HG03565 (cell line): ENCODE measurements around the gene MYO1F.

Experiments
- ATAC-seq: cut with Tn5 transposase; IDR thresholded peaks from one replicate; pipeline ENCODE4 v1.9.1; 2021; ENCODE audit warnings: mild to moderate bottlenecking, moderate library complexity; ENCODE audit not compliant: unreplicated experiment

The MYO1F gene

DNA sequence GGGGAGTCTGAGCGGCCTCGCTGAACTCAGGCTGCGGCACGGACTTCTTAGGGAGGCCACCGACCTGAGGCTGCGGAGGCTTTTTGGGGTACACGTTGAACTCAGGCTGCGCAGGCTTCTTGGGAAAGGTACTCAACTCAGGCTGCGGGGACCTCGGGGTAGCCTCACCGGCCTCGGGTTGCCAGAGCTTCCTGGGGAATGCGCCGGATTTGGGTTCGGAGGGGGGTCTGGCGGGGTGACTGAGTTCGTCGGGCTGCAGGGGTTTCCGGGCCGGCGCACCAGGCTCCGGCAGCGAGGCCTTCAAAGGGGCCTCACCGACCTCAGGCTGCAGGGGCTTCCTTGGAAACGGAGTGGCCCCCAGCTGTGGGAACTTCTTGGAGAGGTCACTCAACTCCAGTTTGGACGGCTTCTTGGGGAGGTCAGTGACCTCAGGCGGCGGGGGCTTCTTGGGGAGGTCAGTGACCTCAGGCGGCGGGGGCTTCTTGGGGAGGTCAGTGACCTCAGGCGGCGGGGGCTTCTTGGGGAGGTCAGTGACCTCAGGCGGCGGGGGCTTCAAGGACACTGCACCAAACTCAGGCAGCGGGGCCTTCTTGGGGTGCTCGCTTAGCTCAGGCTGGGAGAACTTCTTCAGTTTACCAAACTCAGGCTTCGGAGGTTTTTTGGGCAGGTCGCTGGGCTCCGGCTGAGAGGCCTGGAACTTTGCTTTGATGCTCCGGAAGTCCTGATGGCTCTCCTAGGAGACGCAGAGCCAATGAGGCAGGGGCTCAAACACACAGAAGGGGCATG is 78.0 kb downstream of the MYO1F start:
- no peak for ATAC-seq

DNA sequence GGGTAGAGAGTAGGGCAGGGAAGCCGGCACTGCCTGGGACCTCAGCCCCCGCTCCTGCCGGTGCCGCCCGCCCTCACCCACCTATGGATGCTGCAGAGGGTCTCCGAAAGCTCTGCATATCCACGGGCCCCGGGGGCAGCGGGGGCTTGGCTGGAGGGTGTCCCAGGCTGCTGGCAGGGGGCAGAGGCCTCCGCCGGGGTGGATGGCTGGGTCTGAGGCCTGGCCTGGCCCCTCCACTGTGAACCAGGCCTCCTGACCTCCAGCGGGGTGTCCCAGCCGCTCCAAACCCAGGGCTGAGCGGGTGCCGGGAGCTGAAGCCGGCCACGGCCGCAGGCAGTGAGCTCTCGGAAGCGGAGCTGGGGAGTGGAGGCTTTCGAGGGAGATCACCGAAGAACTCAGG is 78.9 kb downstream of the MYO1F start:
- ATAC-seq: no peak

DNA sequence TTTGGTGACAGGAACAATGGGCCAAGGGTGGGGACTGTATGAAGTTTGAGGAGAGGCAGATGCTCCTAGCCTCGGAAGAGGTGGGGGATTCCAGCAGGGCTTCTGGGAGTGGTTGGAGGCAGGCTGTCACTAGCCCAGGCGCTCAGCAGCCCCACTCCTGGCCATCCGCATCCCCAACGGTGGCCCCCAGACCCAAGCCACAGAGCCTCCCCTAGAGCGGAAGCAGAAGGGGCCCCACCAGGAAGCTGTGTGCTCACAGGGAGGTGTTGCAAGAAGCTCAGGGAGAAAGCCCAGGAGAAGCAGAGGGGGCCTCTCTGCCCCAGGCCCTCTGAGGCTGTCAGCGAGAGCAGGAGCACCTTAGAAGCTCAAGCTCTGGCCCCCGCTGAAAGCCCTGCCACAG is 83.1 kb downstream of the MYO1F start:
- no peak for ATAC-seq

DNA sequence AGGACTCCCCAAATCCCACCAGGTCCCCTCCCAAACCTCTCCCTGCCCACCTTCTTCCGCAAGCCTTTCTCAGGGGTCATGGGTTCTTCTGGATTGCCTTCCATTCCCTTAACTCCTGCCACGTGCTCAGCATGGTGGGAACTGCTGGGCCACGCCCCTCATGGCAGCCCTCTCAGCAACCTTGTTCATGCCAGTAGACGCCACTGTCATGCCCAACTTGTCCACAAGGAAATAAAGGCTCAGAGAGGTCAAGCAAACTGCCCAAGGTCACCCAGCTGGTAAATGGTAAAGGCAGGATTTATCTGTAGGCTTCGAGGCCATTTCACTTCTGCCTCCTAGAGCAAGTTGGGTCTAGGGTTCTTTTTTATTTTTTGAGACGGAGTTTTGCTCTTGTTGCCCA is 85.7 kb downstream of the MYO1F start:
- no peak for ATAC-seq

DNA sequence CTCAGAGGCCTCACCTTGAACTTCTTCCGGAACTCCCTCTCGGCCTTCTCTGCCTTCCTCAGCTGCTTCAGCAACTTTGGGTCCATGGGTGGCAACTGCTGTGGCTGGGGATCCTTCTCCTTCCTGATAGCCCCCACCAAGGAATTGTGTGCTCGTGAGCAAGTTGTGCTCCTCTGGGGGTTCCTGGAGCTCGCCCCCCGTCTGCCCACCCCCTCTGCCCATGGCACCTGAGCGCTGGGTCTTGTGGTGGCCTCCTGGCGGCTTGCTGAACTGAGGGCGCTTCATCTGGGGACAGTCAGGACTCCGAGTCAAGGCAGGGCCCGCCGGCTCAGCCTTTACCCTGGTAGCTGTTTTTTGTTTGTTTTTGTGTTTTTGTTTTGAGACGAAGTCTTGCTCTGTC is 86.4 kb downstream of the MYO1F start:
- ATAC-seq: no peak

DNA sequence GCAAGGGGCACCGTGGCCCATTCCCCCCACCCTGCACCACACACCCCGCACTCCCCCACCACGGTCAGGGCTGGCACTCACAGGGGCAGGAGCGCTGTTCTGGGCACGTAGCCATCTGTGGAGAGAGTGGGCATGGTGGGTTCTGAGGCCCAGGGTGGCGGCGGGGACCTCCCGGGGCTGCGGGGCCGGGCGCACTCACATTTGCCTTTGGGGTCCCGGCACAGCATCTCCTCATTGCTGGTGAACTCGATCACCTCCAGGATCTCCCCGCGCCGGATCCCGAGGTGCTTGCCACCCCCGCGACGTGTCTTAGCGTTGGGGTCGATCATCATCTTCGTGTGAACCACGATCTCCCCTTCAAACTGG is 86.9 kb downstream of the MYO1F start:
- no peak for ATAC-seq

DNA sequence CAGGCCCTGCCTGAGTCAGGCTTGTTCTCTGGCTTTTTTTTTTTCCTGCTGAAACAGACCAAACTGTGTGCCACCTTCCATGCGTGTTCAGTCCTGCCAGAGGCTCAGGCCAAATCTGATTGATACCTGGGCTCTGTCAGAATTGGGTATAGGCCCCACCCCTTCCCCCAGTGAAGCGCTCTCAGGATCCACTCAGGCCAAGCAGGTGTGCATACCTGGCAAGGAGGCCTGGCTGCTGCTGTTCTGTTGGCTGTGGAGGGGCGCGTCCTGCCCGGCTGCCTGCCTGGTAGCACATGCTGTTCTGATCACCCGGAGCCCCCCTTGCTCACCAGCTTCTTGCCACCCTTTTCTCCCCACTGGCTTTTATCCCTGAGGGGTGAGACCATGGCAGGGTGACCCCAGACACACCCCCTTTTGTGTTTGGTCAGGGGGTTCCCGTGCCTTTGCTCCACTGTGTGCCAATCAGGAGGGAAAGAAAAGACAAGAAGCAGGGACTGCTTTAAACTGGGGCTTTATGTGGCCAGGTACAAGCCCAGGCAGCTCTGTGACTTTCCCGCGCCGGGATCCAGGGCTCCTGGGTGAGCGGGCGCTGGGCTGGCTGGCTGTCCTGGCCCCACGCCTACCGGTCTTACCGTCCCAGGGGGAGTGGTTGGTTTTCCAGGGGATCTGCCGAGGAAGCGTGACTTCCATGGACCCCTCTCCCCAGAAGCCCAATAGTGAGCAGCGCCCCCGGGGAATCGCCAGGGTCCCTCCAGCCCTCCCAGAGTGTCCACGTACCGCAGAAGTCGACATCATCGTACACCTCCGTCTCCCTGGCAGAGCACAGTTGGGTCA is 87.5 kb downstream of the MYO1F start:
- no peak for ATAC-seq

DNA sequence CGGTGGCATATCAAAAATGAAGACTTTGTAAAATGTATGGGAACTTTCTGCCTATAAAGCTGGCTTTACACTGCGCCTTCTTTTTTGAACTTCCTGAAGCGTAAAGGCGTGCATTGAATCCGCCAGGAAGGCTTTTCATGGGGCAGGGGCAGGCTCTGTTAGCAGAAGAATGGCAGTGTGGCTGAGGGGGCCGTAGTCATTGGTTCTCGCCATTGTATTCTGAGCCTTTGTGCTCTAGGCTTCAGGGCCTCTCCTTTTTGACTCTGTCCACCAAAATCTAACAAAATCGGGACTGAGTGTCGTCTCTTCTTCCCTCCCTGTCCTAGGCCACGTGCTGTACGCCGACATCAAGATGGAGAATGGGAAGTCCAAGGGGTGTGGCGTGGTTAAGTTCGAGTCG is 88.9 kb downstream of the MYO1F start:
- ATAC-seq: no peak

DNA sequence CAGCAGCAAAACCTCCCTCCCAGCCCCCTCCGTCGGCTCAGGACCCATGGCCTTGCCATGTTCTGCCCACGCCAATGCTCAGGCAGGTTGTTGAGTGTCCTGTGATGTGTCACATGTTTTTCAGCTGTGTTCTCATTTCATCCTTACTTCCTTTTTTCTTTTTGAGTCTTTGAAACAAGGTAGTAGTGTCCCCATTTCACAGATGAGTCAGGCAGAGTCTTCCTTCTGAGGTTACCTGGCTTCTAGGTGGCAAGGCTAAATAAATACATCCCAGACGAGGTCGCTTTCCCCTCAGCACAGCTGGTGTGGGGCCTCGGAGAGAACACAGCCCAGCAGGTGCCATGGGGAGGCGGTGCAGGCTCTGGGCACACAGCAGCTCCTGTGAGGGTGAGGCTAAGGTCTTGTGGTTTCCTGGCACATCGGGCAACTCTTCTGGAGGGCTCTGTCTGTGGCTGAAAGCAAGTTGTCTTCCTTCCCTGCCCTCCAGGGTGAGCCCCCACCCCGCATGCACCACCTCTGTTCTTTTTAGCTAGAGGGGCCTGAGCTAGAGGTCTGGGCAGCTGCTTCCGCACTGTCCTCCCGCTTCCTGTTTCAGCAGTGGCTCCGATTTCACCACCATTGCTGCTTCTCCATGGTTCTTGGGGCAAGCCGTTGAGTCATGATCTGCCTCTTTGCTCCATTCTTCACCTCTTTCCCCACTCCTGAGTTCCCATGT is 89.9 kb downstream of the MYO1F start:
- ATAC-seq: no peak

DNA sequence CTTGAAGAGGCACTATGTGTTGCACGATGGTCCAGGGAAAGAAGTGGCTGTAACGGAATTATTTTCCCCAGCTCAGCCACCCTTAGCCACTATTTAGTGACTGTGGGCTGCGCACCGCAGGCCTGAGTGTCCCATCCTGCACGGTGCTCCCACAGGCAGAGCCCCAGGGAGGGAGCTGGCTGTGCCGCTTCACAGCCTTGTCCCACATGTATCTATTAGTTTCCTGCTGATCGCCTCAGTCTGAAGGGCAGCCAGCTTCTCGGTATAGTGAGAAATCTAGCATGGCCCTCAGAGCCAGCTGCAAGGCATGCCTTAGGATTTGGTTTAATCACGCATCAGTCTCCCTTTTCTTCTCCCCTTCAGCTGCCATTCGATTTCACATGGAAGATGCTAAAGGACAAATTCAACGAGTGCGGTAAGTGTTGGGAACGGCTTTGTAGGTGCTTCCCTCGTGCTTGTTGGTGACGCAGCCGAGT is 90.5 kb downstream of the MYO1F start:
- ATAC-seq: no peak

DNA sequence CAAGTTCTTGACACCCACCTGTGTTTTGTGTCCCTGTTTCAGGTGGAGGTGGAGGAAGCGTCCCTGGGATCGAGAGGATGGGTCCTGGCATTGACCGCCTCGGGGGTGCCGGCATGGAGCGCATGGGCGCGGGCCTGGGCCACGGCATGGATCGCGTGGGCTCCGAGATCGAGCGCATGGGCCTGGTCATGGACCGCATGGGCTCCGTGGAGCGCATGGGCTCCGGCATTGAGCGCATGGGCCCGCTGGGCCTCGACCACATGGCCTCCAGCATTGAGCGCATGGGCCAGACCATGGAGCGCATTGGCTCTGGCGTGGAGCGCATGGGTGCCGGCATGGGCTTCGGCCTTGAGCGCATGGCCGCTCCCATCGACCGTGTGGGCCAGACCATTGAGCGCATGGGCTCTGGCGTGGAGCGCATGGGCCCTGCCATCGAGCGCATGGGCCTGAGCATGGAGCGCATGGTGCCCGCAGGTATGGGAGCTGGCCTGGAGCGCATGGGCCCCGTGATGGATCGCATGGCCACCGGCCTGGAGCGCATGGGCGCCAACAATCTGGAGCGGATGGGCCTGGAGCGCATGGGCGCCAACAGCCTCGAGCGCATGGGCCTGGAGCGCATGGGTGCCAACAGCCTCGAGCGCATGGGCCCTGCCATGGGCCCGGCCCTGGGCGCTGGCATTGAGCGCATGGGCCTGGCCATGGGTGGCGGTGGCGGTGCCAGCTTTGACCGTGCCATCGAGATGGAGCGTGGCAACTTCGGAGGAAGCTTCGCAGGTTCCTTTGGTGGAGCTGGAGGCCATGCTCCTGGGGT is 91.5 kb downstream of the MYO1F start:
- no peak for ATAC-seq

DNA sequence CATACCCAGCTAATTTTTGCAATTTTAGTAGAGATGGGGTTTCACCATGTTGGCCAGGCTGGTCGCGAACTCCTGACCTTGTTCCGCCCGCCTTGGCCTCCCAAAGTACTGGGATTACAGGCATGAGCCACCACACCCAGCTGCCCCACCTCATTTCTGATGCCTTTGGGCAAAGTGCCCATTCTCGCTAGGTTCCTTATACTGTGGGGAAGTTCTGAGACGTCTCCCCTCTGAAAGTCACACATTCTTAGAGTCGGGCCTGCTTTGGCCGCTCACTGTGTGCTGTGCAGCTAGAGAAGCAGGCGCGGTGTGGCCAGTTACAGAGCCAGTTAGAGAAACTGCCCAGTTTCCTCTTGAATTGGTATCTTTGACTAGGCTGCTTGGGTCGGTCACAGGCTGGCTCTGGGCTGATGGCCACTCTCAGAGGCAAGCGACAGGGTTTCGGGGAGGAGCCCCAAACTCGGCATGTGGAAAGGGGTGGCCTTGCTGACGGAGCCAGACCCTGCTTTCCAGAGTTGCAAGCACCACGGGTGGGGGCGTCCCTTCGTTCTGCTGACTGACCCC is 92.8 kb downstream of the MYO1F start:
- no peak for ATAC-seq

DNA sequence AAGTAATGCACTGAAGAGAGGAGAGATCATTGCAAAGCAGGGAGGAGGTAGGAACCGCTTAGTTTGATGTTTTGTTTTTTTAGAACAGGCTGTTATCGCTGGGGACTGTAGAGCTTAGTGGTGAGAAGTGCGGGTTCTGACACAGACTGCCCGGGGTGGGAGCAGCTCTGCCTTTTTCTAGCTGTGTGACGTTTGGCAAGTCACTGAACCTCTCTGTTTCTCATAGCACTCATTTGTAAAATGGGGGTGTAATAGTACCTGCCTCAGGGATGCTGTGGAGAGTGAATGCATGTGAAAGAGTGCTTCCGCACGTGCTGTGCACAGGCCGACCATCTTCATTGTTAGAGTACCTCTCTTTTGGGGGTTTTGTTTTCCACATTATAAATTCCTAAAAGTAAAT is 94.1 kb downstream of the MYO1F start:
- ATAC-seq: no peak

DNA sequence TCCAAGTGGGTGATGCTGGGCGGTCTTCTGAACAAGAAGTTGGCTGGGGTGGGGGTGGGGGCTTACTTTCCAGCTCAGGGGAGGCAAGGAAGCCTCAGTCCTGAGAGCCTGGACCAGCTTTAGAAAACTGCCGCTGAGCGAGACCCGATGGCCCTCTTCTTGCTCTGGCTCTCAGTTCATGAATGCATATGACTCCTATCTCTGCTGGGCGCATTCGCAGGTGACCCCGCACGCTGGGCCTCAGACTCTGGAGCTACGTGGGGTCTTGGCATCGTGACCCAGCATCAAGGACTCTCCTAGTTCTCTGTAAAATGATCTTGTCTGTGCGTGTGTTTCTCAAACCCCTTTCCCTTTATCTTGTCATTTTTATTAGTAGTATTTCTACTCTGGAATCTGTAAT is 94.5 kb downstream of the MYO1F start:
- ATAC-seq: no peak

DNA sequence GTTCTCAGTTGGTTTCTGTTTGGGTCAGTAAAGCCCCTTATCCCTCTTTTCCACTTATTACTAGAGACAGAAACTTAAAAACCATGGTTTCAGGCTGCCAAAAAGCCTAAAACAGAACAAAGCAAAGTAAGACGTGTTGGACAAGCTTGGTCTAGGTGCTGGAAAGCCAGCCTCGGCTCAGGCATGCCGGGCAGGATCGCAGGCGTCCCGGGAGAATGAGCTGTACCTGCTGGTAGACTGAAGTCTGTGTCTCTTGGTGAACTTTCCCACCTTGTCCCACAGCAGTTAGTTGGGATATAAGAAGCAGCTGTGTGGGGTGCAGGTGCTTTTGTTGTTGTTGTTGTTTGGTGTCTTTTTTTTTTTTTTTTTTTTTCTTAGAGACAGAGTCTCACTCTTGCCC is 95.6 kb downstream of the MYO1F start:
- ATAC-seq: no peak

DNA sequence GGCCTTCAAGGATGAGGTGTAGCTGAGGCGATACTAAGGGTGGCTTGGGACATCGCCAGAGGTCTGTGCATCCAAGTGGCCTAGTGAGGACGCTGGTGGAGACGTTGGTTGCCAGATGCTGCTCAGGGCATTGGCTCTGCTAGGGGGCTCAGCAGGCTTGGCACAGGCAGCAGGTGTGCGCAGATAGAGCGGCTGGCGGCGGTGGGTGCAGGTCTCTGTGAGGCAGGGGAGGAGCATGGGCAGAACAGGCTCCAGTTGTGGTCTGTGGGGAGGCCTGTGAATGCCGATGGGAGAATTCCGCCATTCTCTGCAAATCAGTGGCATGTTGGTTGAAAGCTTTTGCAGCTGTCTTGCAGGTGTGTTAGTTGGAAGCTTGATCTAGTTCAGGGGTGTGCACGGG is 96.0 kb downstream of the MYO1F start:
- ATAC-seq: no peak

DNA sequence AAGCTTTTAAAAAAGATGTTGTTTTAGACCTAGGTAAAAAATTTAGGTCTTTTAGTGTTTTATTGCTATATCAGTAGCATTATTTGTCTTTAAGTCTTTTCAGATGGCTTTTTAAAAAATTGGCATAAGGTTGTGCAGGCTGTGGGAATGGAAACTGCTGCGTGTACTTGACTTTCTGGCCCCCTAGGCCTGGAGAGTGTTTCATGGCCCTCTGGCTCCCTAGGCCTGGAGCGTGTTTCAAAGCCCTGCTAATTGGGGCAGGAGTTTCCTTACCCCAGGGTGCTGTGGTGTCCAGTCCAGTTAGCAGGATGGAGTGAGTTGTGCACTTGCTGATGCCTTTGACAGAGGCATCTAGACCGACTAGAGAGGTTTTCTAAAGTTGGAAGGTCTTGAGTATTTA is 98.6 kb downstream of the MYO1F start:
- ATAC-seq: no peak

DNA sequence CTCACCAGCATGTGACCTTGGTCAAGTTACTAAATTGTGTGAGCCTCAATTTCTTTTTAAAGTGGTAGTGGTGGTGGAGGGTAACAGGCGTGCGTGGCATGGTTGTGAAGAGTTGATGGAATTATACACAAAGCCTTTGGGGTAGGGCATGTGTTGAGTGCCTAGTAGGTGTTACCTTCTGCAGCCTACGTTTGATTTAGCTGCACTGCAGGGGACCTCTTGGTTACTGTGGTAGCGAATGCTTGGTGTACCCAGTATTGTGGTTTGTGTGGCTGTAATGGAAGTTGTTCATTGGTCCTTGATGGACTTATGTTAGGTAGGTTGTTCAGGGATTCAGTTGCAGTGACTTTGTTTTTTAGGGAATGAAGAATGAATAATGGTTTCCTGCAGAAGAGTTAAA is 99.4 kb downstream of the MYO1F start:
- no peak for ATAC-seq

DNA sequence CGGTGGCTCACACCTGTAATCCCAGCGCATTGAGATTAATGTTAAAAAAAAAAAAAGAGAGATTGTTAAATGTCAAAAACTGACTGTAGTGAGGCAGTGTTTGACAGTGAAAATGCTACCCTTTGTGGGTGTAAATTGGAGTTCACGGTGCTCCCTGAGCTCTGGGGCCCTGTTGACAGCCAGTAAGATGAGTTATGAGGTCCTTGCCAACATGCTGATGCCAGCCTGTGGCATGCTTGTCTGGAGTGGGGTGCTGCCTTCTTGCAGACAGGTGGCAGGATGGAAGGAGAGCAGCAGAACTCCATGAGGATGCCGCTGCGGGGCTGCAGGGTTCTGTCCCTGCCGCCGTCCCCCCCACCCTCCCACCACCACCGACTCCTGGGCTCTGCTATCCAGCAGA is 100.7 kb downstream of the MYO1F start:
- ATAC-seq: no peak

DNA sequence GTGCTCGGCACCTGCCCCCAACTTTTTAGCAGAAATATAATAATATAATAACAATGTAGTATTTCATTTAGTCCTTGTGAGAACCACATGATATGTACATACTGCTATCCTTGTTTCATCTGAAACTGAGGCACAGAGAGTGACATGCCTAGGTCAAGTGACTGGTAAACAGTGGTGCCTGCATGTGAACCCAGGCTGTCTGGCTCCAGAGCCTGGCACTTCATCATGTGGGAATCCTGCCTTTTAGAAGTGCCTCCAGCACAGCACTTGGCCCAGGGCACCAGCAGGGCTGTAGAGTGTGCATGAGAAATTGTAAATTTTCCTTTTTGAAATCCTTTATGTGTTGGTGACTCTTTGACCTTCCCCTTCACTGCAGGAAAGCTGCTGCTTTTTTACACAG is 102.2 kb downstream of the MYO1F start:
- ATAC-seq: no peak
